Spleen (tissue), 11 donors: ENCODE data around the gene HLF. TPM values are rescaled to one million over a fixed set of nuclear protein-coding genes. Genes with fewer than 3 reads are reported as not detected.

Experiments
- DNase-seq: peaks from one replicate; pipeline ENCODE4 v3.0.0-alpha.2; 2020
- H3K27ac ChIP-seq, 8 donors: fragments of 200-600 bp; sonication (generic) in 7 of 8; 1 replicate in 4 of 8; 2 replicates in 4 of 8; pipeline versions ENCODE4 v1.5.0 to v1.8.0; 2016 to 2021; ENCODE audit warnings: inconsistent platforms in 4 of 8, mild to moderate bottlenecking in 4 of 8, moderate library complexity in 1 of 8
- H3K27me3 ChIP-seq, 7 donors: fragments of 200-600 bp; sonication (generic) in 6 of 7; replicated peaks in 1 of 7; 1 replicate in 4 of 7; 2 replicates in 3 of 7; pipeline versions ENCODE4 v1.5.0 to v1.8.0; 2016 to 2021; ENCODE audit warnings: inconsistent platforms in 3 of 7, mild to moderate bottlenecking in 1 of 7
- H3K36me3 ChIP-seq, 6 donors: fragments of 200-600 bp; sonication (generic) in 5 of 6; 1 replicate in 4 of 6; 2 replicates in 2 of 6; pipeline versions ENCODE4 v1.5.0 to v1.8.0; 2016 to 2021; ENCODE audit warnings: inconsistent platforms in 2 of 6
- H3K4me1 ChIP-seq, 6 donors: fragments of 200-600 bp; sonication (generic) in 5 of 6; 1 replicate in 3 of 6; 2 replicates in 3 of 6; pipeline versions ENCODE4 v1.5.0 to v1.8.0; 2016 to 2021; ENCODE audit warnings: inconsistent platforms in 3 of 6
- H3K4me3 ChIP-seq, 8 donors: fragments of 200-600 bp; sonication (generic) in 7 of 8; 1 replicate in 4 of 8; 2 replicates in 4 of 8; pipeline versions ENCODE4 v1.5.0 to v1.8.0; 2016 to 2021; ENCODE audit warnings: inconsistent platforms in 4 of 8, mild to moderate bottlenecking in 4 of 8, moderate library complexity in 2 of 8
- H3K9me3 ChIP-seq, 8 donors: fragments of 200-600 bp; sonication (generic) in 7 of 8; 1 replicate in 4 of 8; 2 replicates in 4 of 8; pipeline versions ENCODE4 v1.5.0 to v1.8.0; 2016 to 2021; ENCODE audit warnings: inconsistent platforms in 4 of 8
- POLR2A ChIP-seq, 3 donors: fragments of 450-650 bp; IDR thresholded peaks; one replicate each; pipeline ENCODE4 v1.5.1; 2017; ENCODE audit warnings: antibody characterized with exemption in 3 of 3, mild to moderate bottlenecking in 1 of 3
- POLR2AphosphoS5 ChIP-seq, 3 donors: sonication (generic); formaldehyde crosslinking; IDR thresholded peaks; one replicate each; pipeline ENCODE4 v1.5.1; 2017; ENCODE audit warnings: antibody characterized with exemption in 3 of 3
- WGBS, 5 donors: extraction: QIAGEN DNeasy Blood & Tissue Kit in 3 of 5; methylation state at CpG; one replicate each; pipeline versions ENCODE4 v1.1.5 to v1.1.7; 2013 to 2018; 5-methylcytosine and 5-hydroxymethylcytosine counted together
- intact Hi-C: fragments of 100-400 bp; cut with DNase I; formaldehyde crosslinking; loops from one replicate; pipeline ENCODE4 v1.15.0; 2023; ENCODE audit warnings: low total_unique reads
- polyA plus RNA-seq, 3 donors: library from polyadenylated mRNA; stranded (reverse); fragments of 200-250 nt; gene quantifications; one replicate each; pipeline ENCODE4 v1.2.1, GENCODE V29; 2013
- total RNA-seq, 7 donors: library from RNA; depleted of rRNA in 3 of 7; stranded (reverse); fragments of >200 nt in 3 of 7; fragmentation: NEBNext Ultra II Directional in 4 of 7; extraction: Animal tissue kit (Norgen Biotek cat#: 25700) in 4 of 7; gene quantifications; one replicate each; pipeline versions ENCODE4 v1.1.0 to v1.2.1, GENCODE V29; 2016 to 2021
- TF ChIP-seq, protein P1 (sequence below), 11 experiments: fragments of 200-600 bp in 7 of 11; fragments of 450-650 bp in 4 of 11; sonication (generic) in 4 of 11; IDR thresholded peaks in 8 of 11; conservative IDR thresholded peaks in 3 of 11; 1 replicate in 7 of 11; 2 replicates in 4 of 11; pipeline versions ENCODE4 v1.4.0 to v1.8.0; 2016 to 2021; ENCODE audit warnings: antibody characterized with exemption in 11 of 11, inconsistent platforms in 4 of 11, mild to moderate bottlenecking in 1 of 11
- donor health status: healthy with polysubstance abuse.
- donor health status: DM: no; HTN: no; CAD: no; lungs with moderate emphysema.
- donor health status: DM: no; HTN: no; CAD: no.
- donor health status: Bipolar disorder and iron deficiency.
- donor health status: healthy.
- donor health status: DM: no; HTN: no; CAD: no.
- donor health status: DM: yes; HTN: yes; CAD: no.

Gene HLF
- total and polyA plus RNA-seq, 10 donors = 1.6 to 37.9 (median 12.9) TPM

DNA sequence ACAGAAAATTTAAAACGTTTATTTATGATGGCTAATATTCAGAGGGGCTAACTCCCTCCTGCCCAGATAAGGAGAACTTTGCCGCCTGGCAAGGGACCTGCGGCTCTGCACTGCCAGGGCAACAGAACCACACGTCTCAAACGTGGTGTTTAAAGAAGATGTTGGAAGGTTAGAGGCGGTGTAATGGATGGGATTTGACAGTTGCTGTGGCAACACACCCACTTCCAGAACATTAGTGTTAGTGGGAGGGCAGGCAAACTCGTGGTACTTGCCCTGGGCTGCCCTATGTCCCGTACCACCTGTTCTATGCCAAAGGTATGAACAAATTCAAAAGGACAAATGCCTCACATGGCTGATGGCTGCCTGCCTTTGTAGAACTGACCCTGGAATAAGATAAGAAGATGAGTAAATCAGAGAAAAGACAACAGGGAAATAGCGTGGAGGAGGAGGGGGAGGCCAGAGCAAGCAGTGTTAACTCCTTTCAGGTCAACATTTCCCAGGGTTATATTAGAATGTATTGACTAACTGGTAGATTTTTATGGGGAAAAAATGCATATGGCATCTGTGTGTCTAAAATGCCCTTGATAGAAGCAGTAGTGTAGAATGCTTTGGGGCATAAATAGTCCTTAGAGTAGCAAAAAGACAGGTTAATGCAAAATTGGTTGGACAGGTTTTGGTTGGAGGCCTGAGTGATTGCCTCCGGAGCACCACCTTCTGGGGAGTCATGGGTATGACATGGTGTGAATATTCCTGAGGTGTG lies 30.8 kb downstream of the HLF start:
- no peak for DNase-seq
- intact Hi-C loops = loop anchor here (5.0 to 10.0 kb wide), 2 partner anchors 51 to 303 kb away; no protein-coding TSS in a partner anchor
- H3K4me1 ChIP-seq = peaks cover 0 to 22% (median 10%) of the 10 kb centered on the region in 6 donors
- 55 to 63% (median 61%) methylated on average over 10 of the region's 10 CpGs for WGBS, 5 donors
- no peaks in the 10 kb centered on the region for H3K36me3 ChIP-seq
- TF ChIP-seq, protein P1, sequence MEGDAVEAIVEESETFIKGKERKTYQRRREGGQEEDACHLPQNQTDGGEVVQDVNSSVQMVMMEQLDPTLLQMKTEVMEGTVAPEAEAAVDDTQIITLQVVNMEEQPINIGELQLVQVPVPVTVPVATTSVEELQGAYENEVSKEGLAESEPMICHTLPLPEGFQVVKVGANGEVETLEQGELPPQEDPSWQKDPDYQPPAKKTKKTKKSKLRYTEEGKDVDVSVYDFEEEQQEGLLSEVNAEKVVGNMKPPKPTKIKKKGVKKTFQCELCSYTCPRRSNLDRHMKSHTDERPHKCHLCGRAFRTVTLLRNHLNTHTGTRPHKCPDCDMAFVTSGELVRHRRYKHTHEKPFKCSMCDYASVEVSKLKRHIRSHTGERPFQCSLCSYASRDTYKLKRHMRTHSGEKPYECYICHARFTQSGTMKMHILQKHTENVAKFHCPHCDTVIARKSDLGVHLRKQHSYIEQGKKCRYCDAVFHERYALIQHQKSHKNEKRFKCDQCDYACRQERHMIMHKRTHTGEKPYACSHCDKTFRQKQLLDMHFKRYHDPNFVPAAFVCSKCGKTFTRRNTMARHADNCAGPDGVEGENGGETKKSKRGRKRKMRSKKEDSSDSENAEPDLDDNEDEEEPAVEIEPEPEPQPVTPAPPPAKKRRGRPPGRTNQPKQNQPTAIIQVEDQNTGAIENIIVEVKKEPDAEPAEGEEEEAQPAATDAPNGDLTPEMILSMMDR (IDR thresholded peaks at IDR 0.05 in 8 of 11, conservative IDR thresholded peaks at IDR 0.05 in 3 of 11) = peak; percentile 52 to 87 (median 79)
- TF ChIP-seq POLR2AphosphoS5 (IDR thresholded peaks at IDR 0.05) = no peak
- no peaks in the 10 kb centered on the region for H3K27me3 ChIP-seq
- no peak overlapping the region for H3K27ac ChIP-seq
- no peak overlapping the region for H3K4me3 ChIP-seq
- H3K9me3 ChIP-seq = peaks cover 0 to 7% (median 0%) of the 10 kb centered on the region in 8 donors

DNA sequence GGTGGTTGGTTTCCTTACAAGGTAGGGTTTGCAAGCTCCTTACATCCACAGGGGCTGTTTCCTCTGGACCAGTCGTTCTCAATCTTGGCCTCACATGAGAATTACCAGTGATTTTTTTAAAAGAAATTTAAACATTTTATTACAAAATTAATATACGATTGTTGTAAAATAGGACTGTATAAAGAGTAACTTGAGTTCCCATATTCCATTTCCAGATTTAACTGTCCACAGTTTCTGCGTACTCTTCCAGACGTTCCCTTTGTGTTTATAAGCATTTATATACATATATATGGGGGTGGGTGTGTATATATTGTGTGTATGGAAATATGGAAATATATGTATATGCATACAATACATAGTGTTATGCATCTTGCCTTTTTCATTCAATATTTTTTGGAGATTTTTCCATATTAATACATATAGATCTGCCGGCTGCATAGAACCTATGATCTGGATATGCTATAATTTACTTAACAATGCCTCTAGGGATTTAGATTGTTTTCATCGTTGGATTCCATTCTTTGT lies 31.5 kb downstream of the HLF start:
- no peak for TF ChIP-seq POLR2A (IDR thresholded peaks at IDR 0.05)
- TF ChIP-seq, protein P1 (IDR thresholded peaks at IDR 0.05 in 8 of 11, conservative IDR thresholded peaks at IDR 0.05 in 3 of 11) = peak in 4 of 11 experiments; percentile 4 to 13 (median 9)
- Histone ChIP-seq H3K4me1 (peaks cover 0 to 22% (median 10%) of the 10 kb centered on the region in 6 donors), H3K9me3 (peaks cover 0 to 2% (median 0%) of the 10 kb centered on the region in 8 donors), H3K27ac (no peak overlapping the region), H3K36me3 (no peaks in the 10 kb centered on the region), H3K27me3 (no peaks in the 10 kb centered on the region), H3K4me3 (no peak overlapping the region)
- WGBS, 5 donors = 54 to 67% (median 61%) methylated on average over 6 of the region's 6 CpGs
- no peak for DNase-seq
- intact Hi-C loops = loop anchor here (5.0 to 10.0 kb wide), 2 partner anchors 51 to 304 kb away; no protein-coding TSS in a partner anchor

DNA sequence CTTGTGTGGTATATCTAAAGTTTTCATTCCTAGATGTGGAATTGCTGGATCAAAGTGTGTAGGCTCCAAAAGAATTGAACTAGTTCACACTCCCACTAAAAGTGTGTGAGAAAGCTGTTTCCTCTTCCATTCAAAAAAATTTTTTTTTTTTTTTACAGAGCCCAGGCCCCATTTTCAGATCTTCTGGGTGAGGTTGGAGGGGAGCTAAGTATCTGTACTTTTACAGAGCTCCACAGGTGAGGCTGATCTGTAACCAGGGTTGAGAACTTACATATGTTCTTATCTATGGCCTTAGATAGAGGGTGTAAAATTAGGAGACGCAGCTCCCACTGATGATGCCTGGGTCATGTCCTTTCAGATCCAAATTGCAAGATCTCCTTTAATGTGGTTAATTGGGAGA lies 31.9 kb downstream of the HLF start:
- 90 to 100% (median 93%) methylated on average over 1 of the region's 1 CpG for WGBS, 5 donors
- intact Hi-C loops = loop anchor here (5.0 to 10.0 kb wide), 2 partner anchors 52 to 304 kb away; no protein-coding TSS in a partner anchor

More for the DNA sequence above, 31.9 kb downstream of the HLF start:
- Histone ChIP-seq H3K27ac (no peak overlapping the region), H3K4me3 (no peak overlapping the region), H3K4me1 (peaks cover 0 to 22% (median 10%) of the 10 kb centered on the region in 6 donors), H3K27me3 (no peaks in the 10 kb centered on the region), H3K9me3 (no peaks in the 10 kb centered on the region), H3K36me3 (no peaks in the 10 kb centered on the region)
- TF ChIP-seq POLR2AphosphoS5 (IDR thresholded peaks at IDR 0.05) (no peak), POLR2A (IDR thresholded peaks at IDR 0.05) (no peak)
- TF ChIP-seq, protein P1 (IDR thresholded peaks at IDR 0.05 in 8 of 11, conservative IDR thresholded peaks at IDR 0.05 in 3 of 11) = no peak
- DNase-seq = no peak
